Smooth muscle cell (in vitro differentiated cells): ENCODE data around the gene CFP. TPM values are rescaled to one million over a fixed set of nuclear protein-coding genes. Genes with fewer than 3 reads are reported as not detected.
A peak's percentile ranks its signal among the peaks of the same experiment; 100 is the strongest.

ENCODE experiments used
- DNase-seq: peaks from one replicate; lab custom pipeline; 2025; ENCODE audit not compliant: unreplicated experiment; lab: John Stamatoyannopoulos, UW
- H2AFZ ChIP-seq: fragments of 200-600 bp; sonication (generic); 2 replicates; pipeline ENCODE4 v1.6.0; 2016; ENCODE audit warnings: antibody characterized with exemption, low read depth, mild to moderate bottlenecking
- H3F3A ChIP-seq: fragments of 200-600 bp; sonication (generic); 2 replicates; pipeline ENCODE4 v1.6.0; 2017; ENCODE audit warnings: antibody characterized with exemption, low read depth
- H3K27ac ChIP-seq: fragments of 200-600 bp; sonication (generic); 2 replicates; pipeline ENCODE4 v1.5.1; 2016; ENCODE audit warnings: low read depth, mild to moderate bottlenecking
- H3K27me3 ChIP-seq: fragments of 200-600 bp; sonication (generic); 2 replicates; pipeline ENCODE4 v1.6.1; 2016; ENCODE audit warnings: low read depth, mild to moderate bottlenecking
- H3K36me3 ChIP-seq: fragments of 200-600 bp; sonication (generic); 2 replicates; pipeline ENCODE4 v1.5.1; 2016; ENCODE audit warnings: low read depth
- H3K4me1 ChIP-seq: fragments of 200-600 bp; sonication (generic); 2 replicates; pipeline ENCODE4 v1.5.1; 2016; ENCODE audit warnings: low read depth
- H3K4me2 ChIP-seq: fragments of 200-600 bp; sonication (generic); 2 replicates; pipeline ENCODE4 v1.6.0; 2016; ENCODE audit warnings: mild to moderate bottlenecking
- H3K4me3 ChIP-seq: fragments of 200-600 bp; sonication (generic); 2 replicates; pipeline ENCODE4 v1.5.1; 2016; ENCODE audit warnings: mild to moderate bottlenecking
- H3K79me2 ChIP-seq: fragments of 200-600 bp; sonication (generic); 2 replicates; pipeline ENCODE4 v1.6.0; 2016; ENCODE audit warnings: low read depth, mild to moderate bottlenecking
- H3K9ac ChIP-seq: fragments of 200-600 bp; sonication (generic); 2 replicates; pipeline ENCODE4 v1.6.0; 2016; ENCODE audit warnings: low read depth
- H3K9me3 ChIP-seq: fragments of 200-600 bp; sonication (generic); replicated peaks from 2 replicates; pipeline ENCODE4 v1.5.1; 2016; ENCODE audit warnings: low read depth
- H4K20me1 ChIP-seq: fragments of 200-600 bp; sonication (generic); 2 replicates; pipeline ENCODE4 v1.6.0; 2016; ENCODE audit warnings: low read depth
- CTCF ChIP-seq: fragments of 200-600 bp; sonication (generic); IDR thresholded peaks from 2 replicates; pipeline ENCODE4 v1.5.1; 2017; ENCODE audit warnings: borderline replicate concordance, mild to moderate bottlenecking, antibody characterized with exemption; ENCODE audit not compliant: insufficient read depth, poor library complexity, severe bottlenecking
- WGBS: methylation state at CpG from one replicate; pipeline ENCODE4 v1.1.7; 2016; ENCODE audit warnings: low lambda C conversion rate; 5-methylcytosine and 5-hydroxymethylcytosine counted together
- polyA plus RNA-seq: library from polyadenylated mRNA; unstranded; fragments of >200 nt; fragmentation: Nextera tagmentation; extraction: Ambion mirVana; gene quantifications from 2 replicates; pipeline ENCODE4 v1.2.1, GENCODE V29; 2016
- total RNA-seq: library from RNA; depleted of rRNA; stranded (reverse); fragments of >200 nt; gene quantifications from 2 replicates; pipeline ENCODE4 v1.2.3, GENCODE V29; 2014

CFP gene
- total and polyA plus RNA-seq, 2 experiments from 2014 or later, result 0.58 to 1.3 TPM

GRCh38 chrX:47618923-47619485, 10.7 kb downstream of the CFP start:
- Histone ChIP-seq H3K36me3 (no peaks in the 10 kb centered on the region), H3K9ac (no peak overlapping the region), H3K4me2 (peak overlapping the region; percentile 77), H2AFZ (no peak overlapping the region), H3K27ac (no peak overlapping the region), H3K79me2 (no peaks in the 10 kb centered on the region), H3K27me3 (no peaks in the 10 kb centered on the region), H3K4me1 (no peaks in the 10 kb centered on the region), H3F3A (no peaks in the 10 kb centered on the region), H3K4me3 (peak overlapping the region; percentile 39), H3K9me3 (no peaks in the 10 kb centered on the region), H4K20me1 (no peaks in the 10 kb centered on the region)
- DNase-seq, result no peak
- WGBS, result 51% methylated on average over 30 of the region's 32 CpGs
- no peak for TF ChIP-seq CTCF

DNA sequence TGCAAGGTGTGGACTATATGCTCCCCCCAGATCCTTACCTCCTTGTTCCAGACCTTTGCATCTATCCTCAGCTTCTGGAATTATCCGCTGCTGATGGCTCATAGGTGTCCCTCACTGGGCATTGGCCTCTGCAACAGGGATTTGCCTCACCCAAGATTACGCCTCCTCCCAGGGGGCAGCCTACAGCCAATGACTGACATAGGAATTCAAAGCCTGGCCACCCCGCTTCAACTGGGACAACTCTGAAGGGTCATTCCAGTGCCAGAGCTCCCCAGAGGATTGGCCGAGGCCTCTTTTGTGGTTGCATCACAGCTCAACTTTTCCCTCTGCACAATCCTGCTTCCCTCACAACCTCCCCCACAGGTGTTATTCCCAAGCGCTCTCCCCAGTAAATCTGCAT, 15.1 kb downstream of the CFP start:
- Histone ChIP-seq H3K4me2 (no peak overlapping the region), H3K9ac (no peak overlapping the region), H3K79me2 (no peaks in the 10 kb centered on the region), H4K20me1 (no peaks in the 10 kb centered on the region), H3F3A (no peaks in the 10 kb centered on the region), H3K9me3 (no peaks in the 10 kb centered on the region), H3K4me1 (no peaks in the 10 kb centered on the region), H3K36me3 (no peaks in the 10 kb centered on the region), H3K27me3 (no peaks in the 10 kb centered on the region), H3K4me3 (no peak overlapping the region), H3K27ac (no peak overlapping the region), H2AFZ (no peak overlapping the region)
- WGBS, result 80% methylated on average over 5 of the region's 5 CpGs
- DNase-seq, result no peak
- TF ChIP-seq CTCF, result no peak

GRCh38 chrX:47613082-47613481, 16.6 kb downstream of the CFP start:
- H4K20me1 ChIP-seq, result no peaks in the 10 kb centered on the region
- no peak overlapping the region for H3K4me3 ChIP-seq
- H3K4me2 ChIP-seq, result no peak overlapping the region
- no peaks in the 10 kb centered on the region for H3K27me3 ChIP-seq
- TF ChIP-seq CTCF, result no peak
- H3F3A ChIP-seq, result no peaks in the 10 kb centered on the region
- no peak for DNase-seq
- H3K79me2 ChIP-seq, result no peaks in the 10 kb centered on the region
- no peaks in the 10 kb centered on the region for H3K4me1 ChIP-seq
- no peak overlapping the region for H3K9ac ChIP-seq
- H3K9me3 ChIP-seq, result no peaks in the 10 kb centered on the region
- no peak overlapping the region for H2AFZ ChIP-seq
- no peaks in the 10 kb centered on the region for H3K36me3 ChIP-seq
- whole genome bisulfite sequencing, result 89% methylated on average over 8 of the region's 8 CpGs
- H3K27ac ChIP-seq, result no peak overlapping the region

DNA sequence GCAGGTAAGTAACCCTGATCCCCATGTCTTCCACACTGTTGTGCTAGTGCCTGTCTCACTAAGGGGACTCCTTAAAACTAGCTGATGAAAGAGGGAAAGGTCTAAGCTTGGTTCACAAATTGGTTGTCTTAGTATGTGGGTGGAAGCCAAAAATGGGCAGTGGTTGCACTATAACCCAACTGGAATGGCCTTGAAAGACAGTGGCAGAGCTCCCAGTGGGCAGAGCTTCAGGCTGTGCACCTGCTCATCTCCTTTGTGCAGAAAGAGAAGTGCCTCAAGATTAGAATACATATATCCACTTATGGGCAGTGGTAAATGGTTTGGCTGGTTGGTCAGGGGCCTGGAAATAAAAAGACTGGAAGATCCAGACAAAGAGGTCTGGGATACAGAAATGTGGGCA, 17.3 kb downstream of the CFP start:
- Histone ChIP-seq H4K20me1 (no peaks in the 10 kb centered on the region), H3K4me1 (no peaks in the 10 kb centered on the region), H3K27me3 (no peaks in the 10 kb centered on the region), H3K4me2 (no peak overlapping the region), H3K4me3 (no peak overlapping the region), H3K9me3 (no peaks in the 10 kb centered on the region), H3K27ac (no peak overlapping the region), H3F3A (no peaks in the 10 kb centered on the region), H2AFZ (no peak overlapping the region), H3K9ac (no peak overlapping the region), H3K36me3 (no peaks in the 10 kb centered on the region), H3K79me2 (no peaks in the 10 kb centered on the region)
- TF ChIP-seq CTCF, result no peak
- DNase-seq, result no peak
